Right atrium auricular region (tissue), 2 donors: ENCODE results near the gene SRP14. TPM values are rescaled to one million over a fixed set of nuclear protein-coding genes. Genes with fewer than 3 reads are reported as not detected.
"Not testable (repeated sequence)": the region's sequence is repeated elsewhere in the genome, so short reads cannot be mapped to it uniquely, and the experiment has no call there.

Experiments used
- DNase-seq: peaks from one replicate; pipeline ENCODE4 v3.0.0-alpha.2; 2019; ENCODE audit warnings: low spot score
- H3K27ac ChIP-seq, 2 donors: fragments of 200-600 bp; sonication (generic); 1 replicate in 1 of 2; 2 replicates in 1 of 2; pipeline ENCODE4 v1.5.1; 2016 to 2019
- H3K27me3 ChIP-seq, 2 donors: fragments of 200-600 bp; sonication (generic); one replicate each; pipeline versions ENCODE4 v1.5.1 to v1.6.0; 2017 to 2019
- H3K36me3 ChIP-seq: fragments of 200-600 bp; sonication (generic); one replicate; pipeline ENCODE4 v1.5.1; 2016
- H3K4me1 ChIP-seq, 2 donors: fragments of 200-600 bp; sonication (generic); one replicate each; pipeline versions ENCODE4 v1.5.1 to v1.6.0; 2017 to 2019
- H3K4me3 ChIP-seq, 2 donors: fragments of 200-600 bp; sonication (generic); 1 replicate in 1 of 2; 2 replicates in 1 of 2; pipeline ENCODE4 v1.5.1; 2017 to 2019; ENCODE audit warnings: mild to moderate bottlenecking in 1 of 2, moderate library complexity in 1 of 2
- H3K9me3 ChIP-seq, 2 donors: fragments of 200-600 bp; sonication (generic); one replicate each; pipeline ENCODE4 v1.5.1; 2019
- CTCF ChIP-seq, 2 donors: fragments of 200-600 bp; sonication (generic); IDR thresholded peaks; one replicate each; pipeline ENCODE4 v1.5.1; 2019; ENCODE audit warnings: antibody characterized with exemption in 2 of 2
- total RNA-seq, 2 donors: library from RNA; depleted of rRNA; stranded (reverse); fragments of >200 nt; gene quantifications; one replicate each; pipeline ENCODE4 v1.1.0, GENCODE V29; 2016

The SRP14 gene
- total RNA-seq, 2 donors from 2014 or later = 255 to 283 TPM

DNA sequence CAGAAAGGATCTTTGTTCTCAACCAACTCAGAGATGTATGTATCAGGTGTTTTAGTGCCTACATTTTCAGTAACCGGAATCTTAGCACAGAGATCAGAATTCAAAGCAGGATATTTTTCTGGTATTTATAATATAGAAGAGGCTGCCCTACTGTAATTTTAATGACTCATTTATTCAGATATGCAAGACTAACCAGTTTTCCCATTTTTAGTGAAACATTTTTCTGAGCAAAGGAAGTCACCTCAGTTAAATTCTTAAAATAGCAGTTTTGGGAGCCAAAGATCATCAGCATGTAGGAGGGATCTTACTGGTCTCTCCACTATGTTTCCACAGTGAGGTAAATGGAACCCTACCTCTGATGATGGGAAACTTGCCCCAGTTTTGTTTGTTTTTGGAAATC, 42.0 kb downstream of the SRP14 start:
- no peaks in the 10 kb centered on the region for H3K4me1 ChIP-seq
- no peaks in the 10 kb centered on the region for H3K27me3 ChIP-seq
- no peak overlapping the region for H3K4me3 ChIP-seq
- no peak overlapping the region for H3K27ac ChIP-seq
- peaks cover 63% of the 10 kb centered on the region for H3K36me3 ChIP-seq
- TF ChIP-seq CTCF (IDR thresholded peaks at IDR 0.05) = no peak
- H3K9me3 ChIP-seq = no peaks in the 10 kb centered on the region
- no peak for DNase-seq

DNA sequence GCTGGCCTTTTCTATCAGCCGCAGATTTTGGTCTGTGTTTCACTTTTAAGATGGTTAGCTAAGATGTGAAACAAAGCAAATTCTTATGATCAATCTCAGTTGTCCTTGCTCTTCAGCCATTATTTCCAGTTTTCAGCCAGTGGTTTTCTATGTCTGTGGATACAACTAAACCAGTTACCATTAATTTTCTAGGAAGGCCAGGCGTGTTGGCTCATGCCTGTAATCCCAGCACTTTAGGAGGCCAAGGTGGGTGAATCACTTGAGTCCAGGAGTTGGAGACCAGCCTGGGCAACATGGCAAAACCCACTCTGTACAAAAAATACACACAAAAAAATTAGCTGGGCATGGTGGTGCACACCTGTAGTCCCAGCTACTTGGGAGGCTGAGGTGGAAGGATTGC, 42.8 kb downstream of the SRP14 start:
- H3K4me1 ChIP-seq, DNase-seq, H3K4me3 ChIP-seq, H3K27ac ChIP-seq, H3K27me3 ChIP-seq, H3K9me3 ChIP-seq: not testable (repeated sequence)
- H3K36me3 ChIP-seq = peaks cover 65% of the 10 kb centered on the region

- DNase-seq, H3K9me3 ChIP-seq, H3K27me3 ChIP-seq, H3K27ac ChIP-seq, H3K4me3 ChIP-seq, H3K4me1 ChIP-seq: not testable (repeated sequence)
- H3K36me3 ChIP-seq = peaks cover 67% of the 10 kb centered on the region
These were observed 46.0 kb downstream of the SRP14 start for GRCh38 chr15:39992953-39993352.

GRCh38 chr15:39990706-39991105, 48.3 kb downstream of the SRP14 start:
- Histone ChIP-seq H3K4me3 (no peak overlapping the region), H3K4me1 (no peaks in the 10 kb centered on the region), H3K27me3 (no peaks in the 10 kb centered on the region), H3K9me3 (no peaks in the 10 kb centered on the region), H3K27ac (no peak overlapping the region), H3K36me3 (peaks cover 69% of the 10 kb centered on the region)
- TF ChIP-seq CTCF (IDR thresholded peaks at IDR 0.05) = no peak
- DNase-seq = no peak

GRCh38 chr15:39987821-39988220, 51.2 kb downstream of the SRP14 start:
- Histone ChIP-seq H3K27me3 (no peaks in the 10 kb centered on the region), H3K4me3 (no peak overlapping the region), H3K27ac (no peak overlapping the region), H3K36me3 (peaks cover 57% of the 10 kb centered on the region), H3K9me3 (no peaks in the 10 kb centered on the region), H3K4me1 (no peaks in the 10 kb centered on the region)
- no peak for TF ChIP-seq CTCF (IDR thresholded peaks at IDR 0.05)
- no peak for DNase-seq

Other genes starting within 250 kb of the SRP14 start
- 1 to 10 TPM; 4.3 to 6.7 TPM for gene GPR176, start 118.9 kb downstream of the SRP14 start, total RNA-seq
- 10 to 100 TPM; 27.8 to 28.1 TPM for gene EIF2AK4, start 105.1 kb downstream of the SRP14 start, total RNA-seq
- 1 to 10 TPM; 1.3 to 3.0 TPM for gene BMF, start 69.7 kb upstream of the SRP14 start, total RNA-seq
- gene BUB1B, start 121.9 kb upstream of the SRP14 start, total RNA-seq = 1 to 10 TPM in 1 of 2 donors, under 1 TPM in 1; 0.39 to 2.1 TPM
- 10 to 100 TPM; 15.3 to 32.5 TPM for gene PAK6, start 199.9 kb upstream of the SRP14 start, total RNA-seq
- gene ANKRD63, start 243.9 kb upstream of the SRP14 start, total RNA-seq = 1 to 10 TPM in 1 of 2 donors, under 1 TPM in 1; 0.44 to 1.3 TPM